HEK293 (cell line): ENCODE results near the gene ADSS1.

ENCODE experiments used
- CTCF ChIA-PET: fragments of 350-600 bp; formaldehyde crosslinking; extraction: SDS; loops from one replicate; lab custom pipeline; 2021; ENCODE audit warnings: antibody characterized with exemption; lab: Yijun Ruan, JAX
- POLR2A ChIA-PET: fragments of 300-600 bp; formaldehyde crosslinking; extraction: SDS; loops from one replicate; lab custom pipeline; 2020; ENCODE audit warnings: antibody characterized with exemption, inconsistent platforms; lab: Yijun Ruan, JAX
- H3K27ac ChIP-seq: fragments of 200-500 bp; sonication (Bioruptor generic); 2 replicates; pipeline ENCODE4 v1.5.1; 2014; ENCODE audit warnings: low read depth, low read length, control low read depth, inconsistent platforms; ENCODE audit errors: extremely low read depth
- H3K36me3 ChIP-seq, 2 experiments: fragments of 200-500 bp in 1 of 2; sonication (Bioruptor generic) in 1 of 2; 1 replicate in 1 of 2; 2 replicates in 1 of 2; pipeline ENCODE4 v1.5.1; 2014 to 2017; ENCODE audit warnings: inconsistent platforms in 2 of 2, low read length in 2 of 2; ENCODE audit not compliant: control insufficient read depth in 2 of 2, insufficient read depth in 1 of 2
- H3K4me1 ChIP-seq: fragments of 200-500 bp; sonication (Bioruptor generic); 2 replicates; pipeline ENCODE4 v1.5.1; 2014; ENCODE audit warnings: mild to moderate bottlenecking, low read length, inconsistent platforms; ENCODE audit not compliant: control insufficient read depth, insufficient read depth
- H3K4me3 ChIP-seq: 2 replicates; pipeline ENCODE4 v1.5.1; 2011; ENCODE audit warnings: low read depth, mild to moderate bottlenecking, control low read depth, low read length, moderate library complexity
- H3K9me3 ChIP-seq: fragments of 200-500 bp; sonication (Bioruptor generic); 2 replicates; pipeline ENCODE4 v1.5.1; 2014; ENCODE audit warnings: low read depth, low read length, inconsistent platforms; ENCODE audit not compliant: control insufficient read depth, insufficient read depth
- KLF7 ChIP-seq: fragments of 450-650 bp; formaldehyde crosslinking; IDR thresholded peaks from 2 replicates; pipeline ENCODE4 v1.5.1; 2016; ENCODE audit warnings: missing biosample characterization, missing genetic modification characterization, borderline replicate concordance
- SCRT1 ChIP-seq: fragments of 450-650 bp; formaldehyde crosslinking; IDR thresholded peaks from 2 replicates; pipeline ENCODE4 v1.5.1; 2016; ENCODE audit warnings: missing biosample characterization, missing genetic modification characterization, borderline replicate concordance
- SP2 ChIP-seq: fragments of 450-650 bp; formaldehyde crosslinking; IDR thresholded peaks from 2 replicates; pipeline ENCODE4 v1.5.1; 2016; ENCODE audit warnings: missing biosample characterization, missing genetic modification characterization
- SP3 ChIP-seq: fragments of 450-650 bp; formaldehyde crosslinking; IDR thresholded peaks from 2 replicates; pipeline ENCODE4 v1.5.1; 2016; ENCODE audit warnings: missing biosample characterization, missing genetic modification characterization
- ZNF16 ChIP-seq: fragments of 450-650 bp; formaldehyde crosslinking; IDR thresholded peaks from 2 replicates; pipeline ENCODE4 v1.5.1; 2016; ENCODE audit warnings: low read depth, missing biosample characterization, missing genetic modification characterization
- ZNF19 ChIP-seq: fragments of 450-650 bp; formaldehyde crosslinking; IDR thresholded peaks from 2 replicates; pipeline ENCODE4; 2016; ENCODE audit warnings: missing biosample characterization, missing genetic modification characterization, low read depth
- ZNF335 ChIP-seq: fragments of 450-650 bp; formaldehyde crosslinking; conservative IDR thresholded peaks from 2 replicates; pipeline ENCODE4 v1.5.1; 2016; ENCODE audit warnings: missing biosample characterization, missing genetic modification characterization
- ZNF501 ChIP-seq: fragments of 450-650 bp; formaldehyde crosslinking; IDR thresholded peaks from 2 replicates; pipeline ENCODE4 v1.5.1; 2016; ENCODE audit warnings: missing biosample characterization, missing genetic modification characterization
- ZNF544 ChIP-seq: fragments of 450-650 bp; formaldehyde crosslinking; IDR thresholded peaks from 2 replicates; pipeline ENCODE4 v1.5.0; 2017; ENCODE audit warnings: missing biosample characterization, missing genetic modification characterization
- ZNF660 ChIP-seq: fragments of 450-650 bp; IDR thresholded peaks from 2 replicates; pipeline ENCODE4 v1.5.1; 2018; ENCODE audit warnings: missing biosample characterization, mild to moderate bottlenecking, missing genetic modification characterization
- ZNF785 ChIP-seq: fragments of 450-650 bp; formaldehyde crosslinking; IDR thresholded peaks from 2 replicates; pipeline ENCODE4 v1.5.1; 2016; ENCODE audit warnings: missing biosample characterization, missing genetic modification characterization
- ZNF791 ChIP-seq: fragments of 450-650 bp; formaldehyde crosslinking; IDR thresholded peaks from 2 replicates; pipeline ENCODE4 v1.5.1; 2016; ENCODE audit warnings: missing biosample characterization, missing genetic modification characterization
- ZXDB ChIP-seq: fragments of 450-650 bp; formaldehyde crosslinking; IDR thresholded peaks from 2 replicates; pipeline ENCODE4 v1.5.1; 2016; ENCODE audit warnings: missing biosample characterization, missing genetic modification characterization
- TF ChIP-seq, protein P1 (sequence below): fragments of 450-650 bp; formaldehyde crosslinking; IDR thresholded peaks from 2 replicates; pipeline ENCODE4 v1.5.1; 2017; ENCODE audit warnings: missing biosample characterization, missing genetic modification characterization
- TF ChIP-seq, protein P2 (sequence below): fragments of 450-650 bp; formaldehyde crosslinking; IDR thresholded peaks from 2 replicates; pipeline ENCODE4 v1.5.0; 2017; ENCODE audit warnings: missing biosample characterization, missing genetic modification characterization, borderline replicate concordance
- TF ChIP-seq, protein P3 (sequence below): fragments of 450-650 bp; formaldehyde crosslinking; IDR thresholded peaks from 2 replicates; pipeline ENCODE4 v1.5.1; 2016; ENCODE audit warnings: missing biosample characterization, missing genetic modification characterization
- TF ChIP-seq, protein P4 (sequence below): fragments of 450-650 bp; formaldehyde crosslinking; IDR thresholded peaks from 2 replicates; pipeline ENCODE4 v1.5.1; 2016; ENCODE audit warnings: missing biosample characterization, missing genetic modification characterization
- TF ChIP-seq, protein P5 (sequence below): fragments of 450-650 bp; formaldehyde crosslinking; IDR thresholded peaks from 2 replicates; pipeline ENCODE4 v1.5.1; 2017; ENCODE audit warnings: missing biosample characterization, mild to moderate bottlenecking, missing genetic modification characterization, moderate library complexity
- TF ChIP-seq, protein P6 (sequence below): fragments of 450-650 bp; formaldehyde crosslinking; IDR thresholded peaks from 2 replicates; pipeline ENCODE4 v1.5.1; 2016; ENCODE audit warnings: missing biosample characterization, missing genetic modification characterization
- TF ChIP-seq, protein P7 (sequence below): fragments of 450-650 bp; formaldehyde crosslinking; IDR thresholded peaks from 2 replicates; pipeline ENCODE4 v1.5.1; 2016; ENCODE audit warnings: missing biosample characterization, missing genetic modification characterization

The ADSS1 gene

DNA sequence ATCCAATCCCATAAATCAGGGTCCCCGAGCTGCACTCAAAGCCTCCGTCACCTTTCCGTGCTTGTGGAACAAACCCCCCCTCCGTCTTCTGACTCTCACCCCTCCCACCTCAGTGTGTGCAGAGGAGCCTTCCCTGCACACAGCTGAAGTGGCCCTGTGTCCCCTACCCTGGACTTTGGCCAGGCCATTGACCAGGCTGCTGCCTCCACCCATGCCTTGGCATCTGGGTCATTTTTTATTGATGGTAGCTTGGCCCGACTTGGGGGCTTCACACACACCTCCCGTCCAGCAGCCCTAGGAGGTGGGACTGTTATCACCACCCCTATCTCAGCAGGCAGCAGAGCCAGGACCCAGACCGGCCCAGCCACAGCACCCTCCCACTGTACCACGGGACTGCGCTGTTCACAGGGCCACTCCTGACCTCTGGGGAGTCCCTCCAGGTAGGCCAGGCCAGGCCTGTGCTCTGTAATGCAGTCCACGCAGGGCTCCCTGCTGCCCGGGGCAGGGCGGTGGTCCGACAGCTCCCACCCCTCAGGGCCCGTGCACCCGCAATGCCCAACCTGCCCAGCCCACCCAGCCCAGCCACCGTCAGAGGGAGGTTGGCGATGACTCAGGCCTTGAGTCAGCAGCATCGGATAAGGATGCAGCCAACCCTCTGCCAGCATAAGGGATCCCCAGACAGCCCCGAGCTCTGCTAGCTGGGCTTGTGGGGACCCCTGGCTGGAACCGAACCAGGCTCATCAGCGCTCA is 43.8 kb upstream of the ADSS1 start (continued):
- TF ChIP-seq, protein P1, sequence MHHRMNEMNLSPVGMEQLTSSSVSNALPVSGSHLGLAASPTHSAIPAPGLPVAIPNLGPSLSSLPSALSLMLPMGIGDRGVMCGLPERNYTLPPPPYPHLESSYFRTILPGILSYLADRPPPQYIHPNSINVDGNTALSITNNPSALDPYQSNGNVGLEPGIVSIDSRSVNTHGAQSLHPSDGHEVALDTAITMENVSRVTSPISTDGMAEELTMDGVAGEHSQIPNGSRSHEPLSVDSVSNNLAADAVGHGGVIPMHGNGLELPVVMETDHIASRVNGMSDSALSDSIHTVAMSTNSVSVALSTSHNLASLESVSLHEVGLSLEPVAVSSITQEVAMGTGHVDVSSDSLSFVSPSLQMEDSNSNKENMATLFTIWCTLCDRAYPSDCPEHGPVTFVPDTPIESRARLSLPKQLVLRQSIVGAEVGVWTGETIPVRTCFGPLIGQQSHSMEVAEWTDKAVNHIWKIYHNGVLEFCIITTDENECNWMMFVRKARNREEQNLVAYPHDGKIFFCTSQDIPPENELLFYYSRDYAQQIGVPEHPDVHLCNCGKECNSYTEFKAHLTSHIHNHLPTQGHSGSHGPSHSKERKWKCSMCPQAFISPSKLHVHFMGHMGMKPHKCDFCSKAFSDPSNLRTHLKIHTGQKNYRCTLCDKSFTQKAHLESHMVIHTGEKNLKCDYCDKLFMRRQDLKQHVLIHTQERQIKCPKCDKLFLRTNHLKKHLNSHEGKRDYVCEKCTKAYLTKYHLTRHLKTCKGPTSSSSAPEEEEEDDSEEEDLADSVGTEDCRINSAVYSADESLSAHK = no peak
- TF ChIP-seq, protein P2, sequence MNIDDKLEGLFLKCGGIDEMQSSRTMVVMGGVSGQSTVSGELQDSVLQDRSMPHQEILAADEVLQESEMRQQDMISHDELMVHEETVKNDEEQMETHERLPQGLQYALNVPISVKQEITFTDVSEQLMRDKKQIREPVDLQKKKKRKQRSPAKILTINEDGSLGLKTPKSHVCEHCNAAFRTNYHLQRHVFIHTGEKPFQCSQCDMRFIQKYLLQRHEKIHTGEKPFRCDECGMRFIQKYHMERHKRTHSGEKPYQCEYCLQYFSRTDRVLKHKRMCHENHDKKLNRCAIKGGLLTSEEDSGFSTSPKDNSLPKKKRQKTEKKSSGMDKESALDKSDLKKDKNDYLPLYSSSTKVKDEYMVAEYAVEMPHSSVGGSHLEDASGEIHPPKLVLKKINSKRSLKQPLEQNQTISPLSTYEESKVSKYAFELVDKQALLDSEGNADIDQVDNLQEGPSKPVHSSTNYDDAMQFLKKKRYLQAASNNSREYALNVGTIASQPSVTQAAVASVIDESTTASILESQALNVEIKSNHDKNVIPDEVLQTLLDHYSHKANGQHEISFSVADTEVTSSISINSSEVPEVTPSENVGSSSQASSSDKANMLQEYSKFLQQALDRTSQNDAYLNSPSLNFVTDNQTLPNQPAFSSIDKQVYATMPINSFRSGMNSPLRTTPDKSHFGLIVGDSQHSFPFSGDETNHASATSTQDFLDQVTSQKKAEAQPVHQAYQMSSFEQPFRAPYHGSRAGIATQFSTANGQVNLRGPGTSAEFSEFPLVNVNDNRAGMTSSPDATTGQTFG (tag by site-specific recombination) = no peak
- TF ChIP-seq, protein P3, sequence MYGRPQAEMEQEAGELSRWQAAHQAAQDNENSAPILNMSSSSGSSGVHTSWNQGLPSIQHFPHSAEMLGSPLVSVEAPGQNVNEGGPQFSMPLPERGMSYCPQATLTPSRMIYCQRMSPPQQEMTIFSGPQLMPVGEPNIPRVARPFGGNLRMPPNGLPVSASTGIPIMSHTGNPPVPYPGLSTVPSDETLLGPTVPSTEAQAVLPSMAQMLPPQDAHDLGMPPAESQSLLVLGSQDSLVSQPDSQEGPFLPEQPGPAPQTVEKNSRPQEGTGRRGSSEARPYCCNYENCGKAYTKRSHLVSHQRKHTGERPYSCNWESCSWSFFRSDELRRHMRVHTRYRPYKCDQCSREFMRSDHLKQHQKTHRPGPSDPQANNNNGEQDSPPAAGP = peak; percentile 35; the same call in 1 of the 2 replicates
- TF ChIP-seq, protein P4, sequence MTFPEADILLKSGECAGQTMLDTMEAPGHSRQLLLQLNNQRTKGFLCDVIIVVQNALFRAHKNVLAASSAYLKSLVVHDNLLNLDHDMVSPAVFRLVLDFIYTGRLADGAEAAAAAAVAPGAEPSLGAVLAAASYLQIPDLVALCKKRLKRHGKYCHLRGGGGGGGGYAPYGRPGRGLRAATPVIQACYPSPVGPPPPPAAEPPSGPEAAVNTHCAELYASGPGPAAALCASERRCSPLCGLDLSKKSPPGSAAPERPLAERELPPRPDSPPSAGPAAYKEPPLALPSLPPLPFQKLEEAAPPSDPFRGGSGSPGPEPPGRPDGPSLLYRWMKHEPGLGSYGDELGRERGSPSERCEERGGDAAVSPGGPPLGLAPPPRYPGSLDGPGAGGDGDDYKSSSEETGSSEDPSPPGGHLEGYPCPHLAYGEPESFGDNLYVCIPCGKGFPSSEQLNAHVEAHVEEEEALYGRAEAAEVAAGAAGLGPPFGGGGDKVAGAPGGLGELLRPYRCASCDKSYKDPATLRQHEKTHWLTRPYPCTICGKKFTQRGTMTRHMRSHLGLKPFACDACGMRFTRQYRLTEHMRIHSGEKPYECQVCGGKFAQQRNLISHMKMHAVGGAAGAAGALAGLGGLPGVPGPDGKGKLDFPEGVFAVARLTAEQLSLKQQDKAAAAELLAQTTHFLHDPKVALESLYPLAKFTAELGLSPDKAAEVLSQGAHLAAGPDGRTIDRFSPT (tag by site-specific recombination) = 0 out of 2 replicates have a peak, but pooled peaks have one; percentile 11
- TF ChIP-seq ZNF19 (tag by site-specific recombination) = no peak
- TF ChIP-seq SCRT1 (tag by site-specific recombination) = no peak
- no peak for TF ChIP-seq ZNF660 (tag by site-specific recombination)
- TF ChIP-seq SP3 (tag by site-specific recombination) = no peak
- TF ChIP-seq, protein P5, sequence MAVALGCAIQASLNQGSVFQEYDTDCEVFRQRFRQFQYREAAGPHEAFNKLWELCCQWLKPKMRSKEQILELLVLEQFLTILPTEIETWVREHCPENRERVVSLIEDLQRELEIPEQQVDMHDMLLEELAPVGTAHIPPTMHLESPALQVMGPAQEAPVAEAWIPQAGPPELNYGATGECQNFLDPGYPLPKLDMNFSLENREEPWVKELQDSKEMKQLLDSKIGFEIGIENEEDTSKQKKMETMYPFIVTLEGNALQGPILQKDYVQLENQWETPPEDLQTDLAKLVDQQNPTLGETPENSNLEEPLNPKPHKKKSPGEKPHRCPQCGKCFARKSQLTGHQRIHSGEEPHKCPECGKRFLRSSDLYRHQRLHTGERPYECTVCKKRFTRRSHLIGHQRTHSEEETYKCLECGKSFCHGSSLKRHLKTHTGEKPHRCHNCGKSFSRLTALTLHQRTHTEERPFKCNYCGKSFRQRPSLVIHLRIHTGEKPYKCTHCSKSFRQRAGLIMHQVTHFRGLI (tag by site-specific recombination) = peak; percentile 99
- no peak for TF ChIP-seq ZXDB (tag by site-specific recombination)
- no peak for TF ChIP-seq ZNF785 (tag by site-specific recombination)

DNA sequence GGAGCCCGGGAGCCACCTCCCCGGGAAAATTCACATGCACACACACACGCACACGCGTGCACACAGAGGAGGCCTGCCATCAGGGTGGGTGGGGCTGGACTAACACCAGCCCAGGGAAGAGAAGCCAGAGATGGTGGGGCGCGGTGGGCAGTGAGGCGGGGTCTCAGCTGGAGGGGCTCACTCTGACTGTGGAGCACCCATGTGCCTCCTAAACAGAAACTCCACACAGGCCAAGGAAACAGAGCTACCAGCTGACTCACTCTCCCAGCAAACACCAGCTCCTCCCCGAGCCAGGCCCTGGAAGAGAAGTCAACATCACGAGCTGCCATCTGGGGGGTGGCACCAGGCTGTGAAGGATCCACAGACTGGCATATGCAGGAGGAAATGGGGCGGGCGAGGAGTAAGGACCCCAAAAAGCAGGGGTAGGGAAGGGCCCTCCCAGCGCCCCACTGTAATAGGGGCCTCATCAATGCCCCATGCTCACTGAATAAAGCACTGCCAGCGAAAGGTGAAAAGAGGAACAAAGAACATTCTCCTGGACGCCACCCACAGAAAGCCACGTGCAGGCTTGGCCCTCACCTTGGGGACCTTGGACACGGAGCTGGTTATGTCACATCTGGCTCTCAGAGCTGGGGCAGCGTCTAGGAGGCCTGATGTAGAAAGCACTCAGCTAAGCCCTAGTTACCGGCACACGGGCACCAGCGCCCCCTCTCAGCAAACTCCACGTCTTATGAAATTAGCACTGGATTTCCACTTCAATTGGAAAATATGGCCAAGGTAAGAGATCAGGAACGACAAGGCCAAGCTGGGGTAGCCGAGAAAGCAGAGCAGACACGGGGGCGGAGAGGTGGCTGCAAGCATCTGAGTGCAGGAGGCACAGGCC is 43.0 kb upstream of the ADSS1 start:
- Histone ChIP-seq H3K4me3 (no peak overlapping the region), H3K36me3 (no peaks in the 10 kb centered on the region), H3K9me3 (no peaks in the 10 kb centered on the region), H3K4me1 (peaks cover 13% of the 10 kb centered on the region; the same call in 1 of the 2 replicates), H3K27ac (no peak overlapping the region)
- CTCF ChIA-PET = interaction anchor here (1.0 kb wide), 1 partner anchor 11 kb away, joined by 3 read pairs; no protein-coding TSS in a partner anchor
- POLR2A ChIA-PET = no interaction called here
- TF ChIP-seq, protein P6, sequence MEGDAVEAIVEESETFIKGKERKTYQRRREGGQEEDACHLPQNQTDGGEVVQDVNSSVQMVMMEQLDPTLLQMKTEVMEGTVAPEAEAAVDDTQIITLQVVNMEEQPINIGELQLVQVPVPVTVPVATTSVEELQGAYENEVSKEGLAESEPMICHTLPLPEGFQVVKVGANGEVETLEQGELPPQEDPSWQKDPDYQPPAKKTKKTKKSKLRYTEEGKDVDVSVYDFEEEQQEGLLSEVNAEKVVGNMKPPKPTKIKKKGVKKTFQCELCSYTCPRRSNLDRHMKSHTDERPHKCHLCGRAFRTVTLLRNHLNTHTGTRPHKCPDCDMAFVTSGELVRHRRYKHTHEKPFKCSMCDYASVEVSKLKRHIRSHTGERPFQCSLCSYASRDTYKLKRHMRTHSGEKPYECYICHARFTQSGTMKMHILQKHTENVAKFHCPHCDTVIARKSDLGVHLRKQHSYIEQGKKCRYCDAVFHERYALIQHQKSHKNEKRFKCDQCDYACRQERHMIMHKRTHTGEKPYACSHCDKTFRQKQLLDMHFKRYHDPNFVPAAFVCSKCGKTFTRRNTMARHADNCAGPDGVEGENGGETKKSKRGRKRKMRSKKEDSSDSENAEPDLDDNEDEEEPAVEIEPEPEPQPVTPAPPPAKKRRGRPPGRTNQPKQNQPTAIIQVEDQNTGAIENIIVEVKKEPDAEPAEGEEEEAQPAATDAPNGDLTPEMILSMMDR (tag by site-specific recombination) = peak; percentile 56; the same call in 1 of the 2 replicates
- TF ChIP-seq ZNF544 (tag by site-specific recombination) = no peak
- TF ChIP-seq KLF7 (tag by site-specific recombination) = no peak
- TF ChIP-seq ZNF785 (tag by site-specific recombination) = no peak
- TF ChIP-seq, protein P7, sequence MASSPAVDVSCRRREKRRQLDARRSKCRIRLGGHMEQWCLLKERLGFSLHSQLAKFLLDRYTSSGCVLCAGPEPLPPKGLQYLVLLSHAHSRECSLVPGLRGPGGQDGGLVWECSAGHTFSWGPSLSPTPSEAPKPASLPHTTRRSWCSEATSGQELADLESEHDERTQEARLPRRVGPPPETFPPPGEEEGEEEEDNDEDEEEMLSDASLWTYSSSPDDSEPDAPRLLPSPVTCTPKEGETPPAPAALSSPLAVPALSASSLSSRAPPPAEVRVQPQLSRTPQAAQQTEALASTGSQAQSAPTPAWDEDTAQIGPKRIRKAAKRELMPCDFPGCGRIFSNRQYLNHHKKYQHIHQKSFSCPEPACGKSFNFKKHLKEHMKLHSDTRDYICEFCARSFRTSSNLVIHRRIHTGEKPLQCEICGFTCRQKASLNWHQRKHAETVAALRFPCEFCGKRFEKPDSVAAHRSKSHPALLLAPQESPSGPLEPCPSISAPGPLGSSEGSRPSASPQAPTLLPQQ (tag by site-specific recombination) = no peak
- 0 out of 2 replicates have a peak, but pooled peaks have one; percentile 1 for TF ChIP-seq SP2 (tag by site-specific recombination)
- TF ChIP-seq ZNF16 = no peak
- no peak for TF ChIP-seq ZNF501 (tag by site-specific recombination)
- peak; percentile 75 for TF ChIP-seq ZNF335 (tag by site-specific recombination)
- no peak for TF ChIP-seq ZNF791 (tag by site-specific recombination)
